GM12878 (cell line): Measurements from ENCODE around the gene HCAR1. TPM values are rescaled to one million over a fixed set of nuclear protein-coding genes. Genes with fewer than 3 reads are reported as not detected.

Experiments used
- CBX3 ChIP-seq: fragments of 200-600 bp; sonication (generic); IDR thresholded peaks from 2 replicates; pipeline ENCODE4 v1.6.1; 2016; ENCODE audit warnings: low read depth, borderline replicate concordance
- IRF5 ChIP-seq: fragments of 450-650 bp; IDR thresholded peaks from 2 replicates; pipeline ENCODE4 v1.6.1; 2017; ENCODE audit warnings: borderline replicate concordance
- JUNB ChIP-seq: IDR thresholded peaks from 2 replicates; pipeline ENCODE4 v1.6.1; 2016; ENCODE audit warnings: antibody characterized with exemption, mild to moderate bottlenecking
- KDM1A ChIP-seq: fragments of 200-600 bp; sonication (generic); IDR thresholded peaks from 2 replicates; pipeline ENCODE4 v1.6.1; 2016; ENCODE audit warnings: borderline replicate concordance
- KLF5 ChIP-seq: fragments of 450-650 bp; IDR thresholded peaks from 2 replicates; pipeline ENCODE4 v1.6.1; 2014; ENCODE audit warnings: mild to moderate bottlenecking; ENCODE audit not compliant: partially characterized antibody
- MAX ChIP-seq: IDR thresholded peaks from 2 replicates; pipeline ENCODE4 v1.6.1; 2012; ENCODE audit warnings: low read depth, low read length, improper control_type of control experiment
- MEF2A ChIP-seq: IDR thresholded peaks from 2 replicates; pipeline ENCODE4 v1.6.1; 2011; ENCODE audit warnings: low read depth, mild to moderate bottlenecking, low read length, moderate library complexity; ENCODE audit not compliant: insufficient read depth
- MEF2B ChIP-seq: fragments of 450-650 bp; IDR thresholded peaks from 2 replicates; pipeline ENCODE4 v1.6.1; 2018; ENCODE audit warnings: mild to moderate bottlenecking, moderate library complexity; ENCODE audit not compliant: partially characterized antibody, poor library complexity, severe bottlenecking
- MLLT1 ChIP-seq: fragments of 450-650 bp; IDR thresholded peaks from 2 replicates; pipeline ENCODE4 v1.6.1; 2016; ENCODE audit warnings: mild to moderate bottlenecking
- MTA3 ChIP-seq: IDR thresholded peaks from 2 replicates; pipeline ENCODE4 v1.6.1; 2012; ENCODE audit warnings: low read length, inconsistent platforms, borderline replicate concordance
- PAX5 ChIP-seq: IDR thresholded peaks from 2 replicates; pipeline ENCODE4 v1.6.1; 2011; ENCODE audit warnings: low read depth, low read length, borderline replicate concordance
- PRDM15 ChIP-seq: fragments of 450-650 bp; formaldehyde crosslinking; IDR thresholded peaks from 2 replicates; pipeline ENCODE4 v1.4.0; 2020; ENCODE audit warnings: mild to moderate bottlenecking, moderate library complexity
- RAD51 ChIP-seq: fragments of 450-650 bp; IDR thresholded peaks from 2 replicates; pipeline ENCODE4 v1.6.1; 2016; ENCODE audit warnings: moderate library complexity, mild to moderate bottlenecking, inconsistent platforms
- RB1 ChIP-seq: fragments of 450-650 bp; formaldehyde crosslinking; IDR thresholded peaks from 2 replicates; pipeline ENCODE4 v1.6.1; 2017; ENCODE audit warnings: mild to moderate bottlenecking, borderline replicate concordance
- USF2 ChIP-seq: IDR thresholded peaks from 2 replicates; pipeline ENCODE4 v1.6.1; 2011; ENCODE audit warnings: low read depth, low read length, improper control_type of control experiment, borderline replicate concordance
- ZNF592 ChIP-seq: fragments of 450-650 bp; IDR thresholded peaks from 2 replicates; pipeline ENCODE4 v1.6.1; 2017; ENCODE audit warnings: mild to moderate bottlenecking, moderate library complexity
- polyA plus RNA-seq, 11 experiments: library from polyadenylated mRNA; depleted of rRNA in 4 of 11; unstranded in 6 of 11; stranded (reverse) in 5 of 11; fragments of >200 nt; fragmentation: Nextera tagmentation in 4 of 11; fragmentation: Illumina TruSeq in 1 of 11; extraction: Ambion mirVana in 4 of 11; extraction: Trizol in 1 of 11; gene quantifications; 1 replicate in 1 of 11; 2 replicates in 10 of 11; pipeline versions ENCODE4 v1.2.1 to v1.2.3, GENCODE V29; 2011 to 2016; ENCODE audit warnings: inconsistent platforms in 2 of 11, missing spikeins in 2 of 11, low read depth in 1 of 11
- total RNA-seq, 4 experiments: library from RNA; depleted of rRNA in 3 of 4; stranded (reverse); fragments of >200 nt in 3 of 4; fragmentation: Illumina TruSeq in 1 of 4; extraction: Trizol in 1 of 4; gene quantifications; 2 replicates each; pipeline versions ENCODE4 v1.2.1 to v1.2.3, GENCODE V29; 2013 to 2021

HCAR1 gene
- total and polyA plus RNA-seq, 10 of the 15 experiments (the other 5 are each of a cell fraction or from before 2014, with no cell fraction given), result 0.01 to 0.05 (median 0.04) TPM; not detected in 7

- no peak for TF ChIP-seq ZNF592
- no peak for TF ChIP-seq RB1
- no peak for TF ChIP-seq USF2
- no peak for TF ChIP-seq KLF5
- TF ChIP-seq IRF5, result no peak
- TF ChIP-seq MLLT1, result no peak
- no peak for TF ChIP-seq CBX3
- TF ChIP-seq KDM1A, result no peak
- TF ChIP-seq JUNB, result 0 out of 2 replicates have a peak, but pooled peaks have one; percentile 55
- TF ChIP-seq RAD51, result no peak
- TF ChIP-seq MEF2B, result peak; percentile 80
- TF ChIP-seq PRDM15 (CRISPR knock-in tag), result no peak
- no peak for TF ChIP-seq MAX
- peak; percentile 91 for TF ChIP-seq MEF2A
- TF ChIP-seq MTA3, result peak; percentile 29; the same call in 1 of the 2 replicates
- TF ChIP-seq PAX5, result 0 out of 2 replicates have a peak, but pooled peaks have one; percentile 19
These were observed 4.5 kb downstream of the HCAR1 start (continued) for GRCh38 chr12:122726080-122726558.
